Upper lobe of left lung (tissue), 6 donors: ENCODE data around the gene RBBP8NL. TPM values are rescaled to one million over a fixed set of nuclear protein-coding genes. Genes with fewer than 3 reads are reported as not detected.

Source experiments
- ATAC-seq, 2 donors: fragments of 200-7000 bp; cut with Tn5 transposase; one replicate each; pipeline ENCODE4 v1.9.1; 2022; ENCODE audit warnings: mild to moderate bottlenecking in 2 of 2, moderate library complexity in 2 of 2; ENCODE audit not compliant: low FRiP score in 2 of 2
- DNase-seq, 2 donors: peaks; one replicate each; pipeline ENCODE4 v3.0.0-alpha.2; 2019 to 2020
- H3K27ac ChIP-seq, 4 donors: fragments of 200-600 bp; sonication (generic); one replicate each; pipeline ENCODE4 v1.5.1; 2016 to 2019
- H3K27me3 ChIP-seq, 4 donors: fragments of 200-600 bp; sonication (generic); one replicate each; pipeline ENCODE4 v1.5.1; 2017 to 2019
- H3K36me3 ChIP-seq, 4 donors: fragments of 200-600 bp; sonication (generic); one replicate each; pipeline ENCODE4 v1.5.1; 2016 to 2019
- H3K4me1 ChIP-seq, 4 donors: fragments of 200-600 bp; sonication (generic); one replicate each; pipeline ENCODE4 v1.5.1; 2018 to 2019
- H3K4me3 ChIP-seq, 4 donors: fragments of 200-600 bp; sonication (generic); one replicate each; pipeline ENCODE4 v1.5.1; 2017 to 2019; ENCODE audit warnings: mild to moderate bottlenecking in 2 of 4, moderate library complexity in 1 of 4
- H3K9me3 ChIP-seq, 4 donors: fragments of 200-600 bp; sonication (generic); one replicate each; pipeline ENCODE4 v1.5.1; 2018 to 2019
- CTCF ChIP-seq, 6 experiments: fragments of 450-650 bp in 4 of 6; fragments of 200-600 bp in 2 of 6; sonication (generic) in 2 of 6; IDR thresholded peaks; one replicate each; pipeline ENCODE4 v1.5.1; 2016 to 2019; ENCODE audit warnings: antibody characterized with exemption in 6 of 6
- EP300 ChIP-seq, 4 donors: sonication (generic); formaldehyde crosslinking; IDR thresholded peaks; one replicate each; pipeline ENCODE4 v1.5.1; 2017; ENCODE audit warnings: antibody characterized with exemption in 4 of 4, control low read depth in 2 of 4
- POLR2A ChIP-seq, 4 donors: fragments of 450-650 bp; IDR thresholded peaks; one replicate each; pipeline ENCODE4 v1.5.1; 2016 to 2017; ENCODE audit warnings: antibody characterized with exemption in 4 of 4, mild to moderate bottlenecking in 2 of 4
- POLR2AphosphoS5 ChIP-seq, 2 donors: sonication (generic); formaldehyde crosslinking; IDR thresholded peaks; one replicate each; pipeline ENCODE4 v1.5.1; 2017; ENCODE audit warnings: antibody characterized with exemption in 2 of 2
- WGBS, 2 donors: methylation state at CpG; one replicate each; pipeline ENCODE4 v1.1.5; 2017 to 2018; 5-methylcytosine and 5-hydroxymethylcytosine counted together
- total RNA-seq, 6 donors: library from RNA; depleted of rRNA in 4 of 6; stranded (reverse); fragments of >200 nt in 4 of 6; gene quantifications; one replicate each; pipeline versions ENCODE4 v1.1.0 to v1.2.1, GENCODE V29; 2016 to 2021
- donor health status: DM: no; HTN: no; CAD: no; lungs with moderate emphysema.
- donor health status: DM: no; HTN: yes; CAD: no; lungs with severe emphysema.

Gene RBBP8NL
- total RNA-seq, 6 donors from 2014 or later, result 0.51 to 6.3 (median 1.9) TPM; not detected in 1

- Histone ChIP-seq H3K4me3 (no peak overlapping the region), H3K9me3 (no peaks in the 10 kb centered on the region), H3K4me1 (peaks cover 0 to 1% (median 0%) of the 10 kb centered on the region in 4 donors), H3K36me3 (no peaks in the 10 kb centered on the region), H3K27me3 (peaks cover 0 to 4% (median 2%) of the 10 kb centered on the region in 4 donors), H3K27ac (no peak overlapping the region)
- ATAC-seq (no peak), DNase-seq (peak in 1 of 2 donors; percentile 66)
- 87 to 91% methylated on average over 17 to 25 of the region's 25 CpGs for WGBS, 2 donors
- TF ChIP-seq POLR2A (IDR thresholded peaks at IDR 0.05), result no peak
- no peak for TF ChIP-seq EP300 (IDR thresholded peaks at IDR 0.05)
- TF ChIP-seq POLR2AphosphoS5 (IDR thresholded peaks at IDR 0.05), result no peak
- TF ChIP-seq CTCF (IDR thresholded peaks at IDR 0.05), result no peak
These were observed 36.5 kb upstream of the RBBP8NL start for GRCh38 chr20:62463651-62464424.

- H3K36me3 ChIP-seq, result no peaks in the 10 kb centered on the region
- WGBS, 2 donors, result 68 to 72% methylated on average over 11 to 15 of the region's 15 CpGs
- no peak for TF ChIP-seq CTCF (IDR thresholded peaks at IDR 0.05)
- TF ChIP-seq EP300 (IDR thresholded peaks at IDR 0.05), result no peak
- H3K4me1 ChIP-seq, result peaks cover 0 to 9% (median 2%) of the 10 kb centered on the region in 4 donors
- no peak overlapping the region for H3K4me3 ChIP-seq
- DNase-seq, result peak in 1 of 2 donors; percentile 63
- ATAC-seq, result no peak
- no peaks in the 10 kb centered on the region for H3K9me3 ChIP-seq
- H3K27ac ChIP-seq, result no peak overlapping the region
- peaks cover 0 to 12% (median 3%) of the 10 kb centered on the region in 4 donors for H3K27me3 ChIP-seq
These were observed 35.7 kb upstream of the RBBP8NL start for GRCh38 chr20:62462976-62463592.

GRCh38 chr20:62461834-62462233 is 34.5 kb upstream of the RBBP8NL start:
- Histone ChIP-seq H3K36me3 (no peaks in the 10 kb centered on the region), H3K4me3 (no peak overlapping the region), H3K27me3 (peaks cover 0 to 17% (median 4%) of the 10 kb centered on the region in 4 donors), H3K9me3 (no peaks in the 10 kb centered on the region), H3K4me1 (peaks cover 0 to 9% (median 2%) of the 10 kb centered on the region in 4 donors), H3K27ac (no peak overlapping the region)
- TF ChIP-seq CTCF (IDR thresholded peaks at IDR 0.05) (no peak), POLR2AphosphoS5 (IDR thresholded peaks at IDR 0.05) (no peak), EP300 (IDR thresholded peaks at IDR 0.05) (no peak), POLR2A (IDR thresholded peaks at IDR 0.05) (no peak)
- DNase-seq (peak in 1 of 2 donors; percentile 43), ATAC-seq (no peak)
- 92% methylated on average over 13 of the region's 13 CpGs; no CpG with 5 or more reads in 1 of the 2 donors for WGBS, 2 donors

- 51 to 53% methylated on average over 4 to 6 of the region's 10 CpGs for WGBS, 2 donors
- ATAC-seq (no peak), DNase-seq (peak in 1 of 2 donors; percentile 23)
- TF ChIP-seq EP300 (IDR thresholded peaks at IDR 0.05) (no peak), CTCF (IDR thresholded peaks at IDR 0.05) (no peak), POLR2AphosphoS5 (IDR thresholded peaks at IDR 0.05) (no peak), POLR2A (IDR thresholded peaks at IDR 0.05) (no peak)
- Histone ChIP-seq H3K4me1 (peaks cover 0 to 9% (median 2%) of the 10 kb centered on the region in 4 donors), H3K36me3 (no peaks in the 10 kb centered on the region), H3K4me3 (no peak overlapping the region), H3K27me3 (peaks cover 0 to 17% (median 4%) of the 10 kb centered on the region in 4 donors), H3K9me3 (no peaks in the 10 kb centered on the region), H3K27ac (no peak overlapping the region)
These were observed 33.8 kb upstream of the RBBP8NL start for GRCh38 chr20:62461157-62461556.
